GM10248 (cell line): Measurements from ENCODE around the gene ZNF74.
"Not testable (repeated sequence)": the region's sequence is repeated elsewhere in the genome, so short reads cannot be mapped to it uniquely, and the experiment has no call there.

ENCODE experiments used
- CTCF ChIA-PET: fragments of 300-600 bp; sonication (Branson Sonifier 250); formaldehyde crosslinking; extraction: SDS; loops from one replicate; lab custom pipeline; 2021; ENCODE audit warnings: antibody characterized with exemption; lab: Yijun Ruan, JAX
- POLR2A ChIA-PET: fragments of 350-650 bp; sonication (Branson Sonifier 250); formaldehyde crosslinking; extraction: SDS; loops from one replicate; lab custom pipeline; 2020; ENCODE audit warnings: antibody characterized with exemption; lab: Yijun Ruan, JAX
- DNase-seq: peaks from one replicate; pipeline ENCODE4 v3.0.0; 2012; ENCODE audit errors: extremely low spot score
- TF ChIP-seq, protein P1 (sequence below): IDR thresholded peaks from 2 replicates; pipeline ENCODE4 v1.5.1; 2012; ENCODE audit warnings: mild to moderate bottlenecking, low read depth; ENCODE audit errors: extremely low read depth, missing control alignments, control extremely low read depth

Gene ZNF74

DNA sequence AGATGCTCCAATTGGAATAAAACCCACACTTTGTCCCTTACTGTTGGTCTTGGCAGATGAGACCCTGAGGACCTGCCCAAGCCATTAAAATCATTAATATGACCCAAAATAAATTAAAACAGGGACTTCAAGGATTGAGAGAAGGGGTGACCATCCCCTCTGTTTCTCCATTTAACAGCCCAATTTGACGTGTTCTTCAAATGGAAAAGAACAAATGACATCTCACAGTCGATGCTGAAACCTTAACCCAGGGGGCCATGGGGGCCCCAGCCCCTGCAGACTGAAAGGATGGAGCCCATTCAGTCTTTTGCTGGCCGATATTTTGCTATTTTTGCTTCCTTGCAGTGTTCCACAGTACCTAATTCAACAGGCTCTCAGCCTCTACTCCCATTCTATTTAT is 20.5 kb downstream of the ZNF74 start:
- TF ChIP-seq, protein P1, sequence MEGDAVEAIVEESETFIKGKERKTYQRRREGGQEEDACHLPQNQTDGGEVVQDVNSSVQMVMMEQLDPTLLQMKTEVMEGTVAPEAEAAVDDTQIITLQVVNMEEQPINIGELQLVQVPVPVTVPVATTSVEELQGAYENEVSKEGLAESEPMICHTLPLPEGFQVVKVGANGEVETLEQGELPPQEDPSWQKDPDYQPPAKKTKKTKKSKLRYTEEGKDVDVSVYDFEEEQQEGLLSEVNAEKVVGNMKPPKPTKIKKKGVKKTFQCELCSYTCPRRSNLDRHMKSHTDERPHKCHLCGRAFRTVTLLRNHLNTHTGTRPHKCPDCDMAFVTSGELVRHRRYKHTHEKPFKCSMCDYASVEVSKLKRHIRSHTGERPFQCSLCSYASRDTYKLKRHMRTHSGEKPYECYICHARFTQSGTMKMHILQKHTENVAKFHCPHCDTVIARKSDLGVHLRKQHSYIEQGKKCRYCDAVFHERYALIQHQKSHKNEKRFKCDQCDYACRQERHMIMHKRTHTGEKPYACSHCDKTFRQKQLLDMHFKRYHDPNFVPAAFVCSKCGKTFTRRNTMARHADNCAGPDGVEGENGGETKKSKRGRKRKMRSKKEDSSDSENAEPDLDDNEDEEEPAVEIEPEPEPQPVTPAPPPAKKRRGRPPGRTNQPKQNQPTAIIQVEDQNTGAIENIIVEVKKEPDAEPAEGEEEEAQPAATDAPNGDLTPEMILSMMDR: no peak
- no peak for DNase-seq
- CTCF ChIA-PET: no interaction called here
- POLR2A ChIA-PET: no interaction called here

DNA sequence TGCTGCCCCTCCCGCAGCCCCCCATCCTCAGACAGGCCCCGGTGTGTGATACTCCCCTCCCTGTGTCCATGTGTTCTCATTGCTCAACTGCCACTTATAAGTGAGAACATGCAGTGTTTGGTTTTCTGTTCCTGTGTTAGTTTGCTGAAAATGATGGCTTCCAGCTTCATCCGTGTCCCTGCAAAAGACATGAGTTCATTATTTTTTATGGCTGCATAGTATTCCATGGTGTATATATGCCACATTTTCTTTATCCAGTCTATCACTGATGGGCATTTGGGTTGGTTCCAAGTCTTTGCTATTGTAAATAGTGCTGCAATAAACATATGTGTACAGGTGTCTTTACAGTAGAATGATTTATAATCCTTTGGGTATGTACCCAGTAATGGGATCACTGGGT is 21.3 kb downstream of the ZNF74 start:
- DNase-seq, CTCF ChIA-PET, POLR2A ChIA-PET: not testable (repeated sequence)

- DNase-seq, CTCF ChIA-PET: not testable (repeated sequence)
Observed at GRCh38 chr22:20415699-20416098, 21.7 kb downstream of the ZNF74 start.

GRCh38 chr22:20418211-20418788 is 24.3 kb downstream of the ZNF74 start:
- TF ChIP-seq, protein P1: peak; percentile 72
- ChIA-PET POLR2A (interaction anchor here (0.6 kb wide), 1 partner anchor 645 kb away, joined by 3 read pairs; no protein-coding TSS in a partner anchor), CTCF (interaction anchor here (0.5 to 2.8 kb wide), 24 partner anchors 10 to 366 kb away, joined by 3 to 42 read pairs (median 4); partner anchors contain the start of gene ZNF74)
- DNase-seq: peak; percentile 86

More at GRCh38 chr22:20415699-20416098, 21.7 kb downstream of the ZNF74 start:
- POLR2A ChIA-PET: not testable (repeated sequence)

- no peak for DNase-seq
- CTCF ChIA-PET: interaction anchor here (1.4 to 2.3 kb wide), 3 partner anchors 22 to 152 kb away, joined by 5 to 42 read pairs (median 8); no protein-coding TSS in a partner anchor
- TF ChIP-seq, protein P1: no peak
- POLR2A ChIA-PET: no interaction called here
Observed at GRCh38 chr22:20419664-20419951, 25.7 kb downstream of the ZNF74 start.

DNA sequence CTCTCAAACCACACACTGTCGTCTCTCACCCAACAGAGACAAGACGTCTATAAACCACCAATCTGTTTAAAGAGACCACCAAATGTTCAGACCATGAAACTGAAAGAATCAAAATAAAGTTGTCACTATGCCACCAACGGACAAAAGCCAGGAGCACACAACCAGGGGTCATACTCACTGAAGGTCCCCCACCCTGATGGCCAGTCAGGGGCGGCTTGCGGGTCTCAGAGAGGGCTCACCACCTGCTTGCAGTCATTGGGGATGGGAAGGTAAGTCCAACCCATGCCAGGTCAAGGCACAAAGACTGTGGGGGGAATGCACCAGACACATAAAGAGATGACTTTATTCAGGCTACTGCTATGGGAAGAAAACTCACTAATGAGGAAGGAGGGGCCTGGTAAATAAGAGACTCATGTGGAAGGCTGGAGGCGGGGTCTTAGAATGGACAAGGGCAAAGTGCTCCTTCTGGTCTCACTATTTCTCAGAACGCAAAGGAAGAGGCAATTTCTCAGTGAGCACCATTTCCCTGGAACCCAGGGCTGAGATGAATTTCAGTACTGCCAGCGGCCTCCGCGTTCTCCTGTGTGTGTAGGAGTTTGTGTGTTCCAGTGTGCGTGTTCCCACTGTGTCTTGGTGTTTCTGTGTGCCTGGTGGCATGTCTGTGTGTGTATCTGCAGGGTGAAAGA is 26.3 kb downstream of the ZNF74 start:
- TF ChIP-seq, protein P1: no peak
- DNase-seq: no peak
- CTCF ChIA-PET: interaction anchor here (1.4 kb wide), 1 partner anchor 21 kb away, joined by 5 read pairs; no protein-coding TSS in a partner anchor
- POLR2A ChIA-PET: no interaction called here

DNA sequence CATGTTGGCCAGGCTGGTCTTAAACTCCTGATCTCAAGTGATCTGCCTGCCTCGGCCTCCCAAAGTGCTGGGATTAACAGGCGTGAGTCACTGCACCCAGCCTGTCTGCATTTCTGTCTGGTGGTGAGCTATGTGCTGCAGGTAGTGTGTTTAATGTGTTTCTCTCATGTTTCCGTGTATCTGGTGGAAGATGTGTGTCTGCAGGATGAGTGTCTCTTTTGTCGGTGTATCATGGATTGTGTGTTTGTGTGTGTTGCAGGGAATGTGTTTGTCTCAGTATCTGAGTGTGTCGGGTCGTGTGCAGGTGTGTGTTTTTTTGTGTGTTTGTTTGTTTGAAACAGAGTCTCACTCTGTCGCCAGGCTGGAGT is 27.5 kb downstream of the ZNF74 start:
- CTCF ChIA-PET: interaction anchor here (0.7 kb wide), 1 partner anchor 35 kb away, joined by 3 read pairs; no protein-coding TSS in a partner anchor
- POLR2A ChIA-PET: no interaction called here
- TF ChIP-seq, protein P1: no peak
- no peak for DNase-seq
